ENCODE results near the gene MAT2A. TPM values are rescaled to one million over a fixed set of nuclear protein-coding genes. Genes with fewer than 3 reads are reported as not detected.

MAT2A gene
- total RNA-seq, 4 donors from 2014 or later, result 33.2 to 131 (median 56.0) TPM

DNA sequence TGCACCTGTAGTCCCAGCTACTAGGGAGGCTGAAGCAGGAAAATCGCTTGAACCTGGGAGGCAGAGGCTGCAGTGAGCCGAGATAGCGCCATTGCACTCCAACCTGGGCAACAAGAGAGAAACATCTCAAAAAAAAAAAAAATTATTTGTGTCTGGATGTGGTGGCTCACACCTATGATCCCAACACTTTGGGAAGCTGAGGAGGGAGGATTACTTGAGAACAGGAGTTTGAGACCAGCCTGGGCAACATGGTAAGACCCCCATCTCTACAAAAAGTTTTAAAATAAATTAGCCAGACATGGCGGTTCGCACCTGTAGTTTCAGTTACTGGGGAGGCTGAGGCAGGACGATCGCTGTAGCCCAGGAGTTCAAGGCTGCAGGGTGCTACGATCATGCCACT is 36.8 kb downstream of the MAT2A start:
- Histone ChIP-seq H3K4me3 (no peak overlapping the region), H3K27ac (no peak overlapping the region), H3K4me1 (peaks cover 28% of the 10 kb centered on the region in 2 donors), H3K36me3 (no peaks in the 10 kb centered on the region), H3K9me3 (no peaks in the 10 kb centered on the region), H3K27me3 (no peaks in the 10 kb centered on the region)
- intact Hi-C loops (cut with DNase I; ENCODE audit: low total_unique reads), result no loop called here
- in situ Hi-C loops (cut with MboI; ENCODE audit: low sequenced_read_pairs in 4 of 4), result no loop called here
- TF ChIP-seq, protein P1, sequence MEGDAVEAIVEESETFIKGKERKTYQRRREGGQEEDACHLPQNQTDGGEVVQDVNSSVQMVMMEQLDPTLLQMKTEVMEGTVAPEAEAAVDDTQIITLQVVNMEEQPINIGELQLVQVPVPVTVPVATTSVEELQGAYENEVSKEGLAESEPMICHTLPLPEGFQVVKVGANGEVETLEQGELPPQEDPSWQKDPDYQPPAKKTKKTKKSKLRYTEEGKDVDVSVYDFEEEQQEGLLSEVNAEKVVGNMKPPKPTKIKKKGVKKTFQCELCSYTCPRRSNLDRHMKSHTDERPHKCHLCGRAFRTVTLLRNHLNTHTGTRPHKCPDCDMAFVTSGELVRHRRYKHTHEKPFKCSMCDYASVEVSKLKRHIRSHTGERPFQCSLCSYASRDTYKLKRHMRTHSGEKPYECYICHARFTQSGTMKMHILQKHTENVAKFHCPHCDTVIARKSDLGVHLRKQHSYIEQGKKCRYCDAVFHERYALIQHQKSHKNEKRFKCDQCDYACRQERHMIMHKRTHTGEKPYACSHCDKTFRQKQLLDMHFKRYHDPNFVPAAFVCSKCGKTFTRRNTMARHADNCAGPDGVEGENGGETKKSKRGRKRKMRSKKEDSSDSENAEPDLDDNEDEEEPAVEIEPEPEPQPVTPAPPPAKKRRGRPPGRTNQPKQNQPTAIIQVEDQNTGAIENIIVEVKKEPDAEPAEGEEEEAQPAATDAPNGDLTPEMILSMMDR (IDR thresholded peaks at IDR 0.05 in 4 of 5, conservative IDR thresholded peaks at IDR 0.05 in 1 of 5), result no peak
- no peak for TF ChIP-seq POLR2A (IDR thresholded peaks at IDR 0.05)
- ATAC-seq (no peak), DNase-seq (no peak)

DNA sequence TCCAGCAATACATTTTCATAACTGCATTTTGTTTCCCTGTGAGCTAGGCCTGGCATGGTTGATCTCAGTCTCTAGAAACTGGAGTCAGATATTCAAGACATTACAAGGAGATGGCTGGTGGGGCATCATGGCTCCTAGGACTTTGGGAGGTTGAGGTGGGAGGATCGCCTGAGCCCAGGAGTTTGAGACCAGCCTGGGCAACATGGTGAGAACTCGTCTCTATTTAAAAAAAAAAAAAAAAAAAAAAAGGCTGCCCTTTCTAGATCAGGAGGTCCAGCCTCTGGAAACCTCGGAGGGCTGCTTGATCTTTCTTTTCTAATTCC is 38.1 kb downstream of the MAT2A start:
- Histone ChIP-seq H3K4me3 (no peak overlapping the region), H3K4me1 (peaks cover 28% of the 10 kb centered on the region in 2 donors), H3K9me3 (no peaks in the 10 kb centered on the region), H3K36me3 (no peaks in the 10 kb centered on the region), H3K27me3 (no peaks in the 10 kb centered on the region), H3K27ac (peak overlapping the region; percentile 73 to 92 (median 82))
- intact Hi-C loops (cut with DNase I; ENCODE audit: low total_unique reads), result no loop called here
- TF ChIP-seq POLR2A (IDR thresholded peaks at IDR 0.05), result no peak
- TF ChIP-seq, protein P1 (IDR thresholded peaks at IDR 0.05 in 4 of 5, conservative IDR thresholded peaks at IDR 0.05 in 1 of 5), result no peak
- DNase-seq, result no peak
- ATAC-seq, result no peak
- in situ Hi-C loops (cut with MboI; ENCODE audit: low sequenced_read_pairs in 4 of 4), result no loop called here

DNA sequence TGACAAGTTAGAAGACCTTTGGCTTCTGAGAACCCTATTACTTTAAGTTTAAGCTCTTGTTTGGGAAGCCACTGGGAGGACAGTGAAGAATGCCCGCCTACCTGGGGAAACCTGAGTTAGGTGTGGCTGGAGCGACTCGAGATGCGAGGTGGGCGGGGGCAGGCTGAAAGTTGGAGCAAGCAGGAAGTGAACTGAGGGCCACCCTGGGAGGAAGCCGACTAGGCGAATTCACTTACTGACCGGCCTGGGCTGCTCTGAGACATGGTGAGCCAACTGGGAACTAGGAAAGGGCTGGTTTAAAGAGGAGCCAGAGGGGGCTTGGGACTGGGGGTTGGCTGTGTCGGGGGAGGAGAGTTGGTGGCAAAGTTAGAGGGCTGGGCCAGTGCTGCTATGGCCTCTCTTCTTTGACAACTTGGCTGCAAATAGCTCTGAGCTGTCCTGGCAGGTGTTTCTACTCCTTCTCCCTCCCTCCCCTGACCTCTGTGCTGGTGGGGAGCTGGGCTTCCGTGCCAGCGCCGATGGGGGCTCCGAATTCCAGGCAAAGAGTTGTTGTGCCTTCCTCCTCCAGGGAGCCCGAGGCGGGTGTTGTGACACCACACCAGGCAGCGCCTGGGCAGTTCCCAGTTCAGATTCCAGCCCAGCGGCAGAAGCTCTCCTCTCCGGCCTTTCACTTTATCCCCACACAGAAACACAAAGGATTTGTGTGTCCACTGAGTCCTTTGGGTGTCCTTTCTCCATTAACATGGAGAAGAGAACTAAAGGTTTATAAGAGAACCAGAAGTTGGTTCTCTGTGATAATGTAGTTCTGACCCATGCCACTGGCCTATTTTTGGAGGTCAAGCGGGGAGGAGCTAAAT is 38.6 kb downstream of the MAT2A start, which contains the start of gene VAMP8:
Gene VAMP8, plus strand, starts transcription at position 201 of the 857 bp plus-strand sequence. Its CDS starts 61 bp downstream, at position 262.
- Histone ChIP-seq H3K4me3 (peak within 1 kb of the TSS; percentile 8 to 46 (median 26)), H3K27ac (peak within 1 kb of the TSS; percentile 73 to 92 (median 82)), H3K4me1 (peaks cover 28% of the 10 kb centered on the region in 2 donors), H3K27me3 (no peaks in the 10 kb centered on the region), H3K36me3 (no peaks in the 10 kb centered on the region), H3K9me3 (no peaks in the 10 kb centered on the region)
- ATAC-seq (peak; percentile 57 to 78), DNase-seq (peak in 1 of 2 donors; percentile 57)
- in situ Hi-C loops (cut with MboI; ENCODE audit: low sequenced_read_pairs in 4 of 4), result no loop called here
- TF ChIP-seq, protein P1 (IDR thresholded peaks at IDR 0.05 in 4 of 5, conservative IDR thresholded peaks at IDR 0.05 in 1 of 5), result no peak
- no peak for TF ChIP-seq POLR2A (IDR thresholded peaks at IDR 0.05)
- intact Hi-C loops (cut with DNase I; ENCODE audit: low total_unique reads), result no loop called here

DNA sequence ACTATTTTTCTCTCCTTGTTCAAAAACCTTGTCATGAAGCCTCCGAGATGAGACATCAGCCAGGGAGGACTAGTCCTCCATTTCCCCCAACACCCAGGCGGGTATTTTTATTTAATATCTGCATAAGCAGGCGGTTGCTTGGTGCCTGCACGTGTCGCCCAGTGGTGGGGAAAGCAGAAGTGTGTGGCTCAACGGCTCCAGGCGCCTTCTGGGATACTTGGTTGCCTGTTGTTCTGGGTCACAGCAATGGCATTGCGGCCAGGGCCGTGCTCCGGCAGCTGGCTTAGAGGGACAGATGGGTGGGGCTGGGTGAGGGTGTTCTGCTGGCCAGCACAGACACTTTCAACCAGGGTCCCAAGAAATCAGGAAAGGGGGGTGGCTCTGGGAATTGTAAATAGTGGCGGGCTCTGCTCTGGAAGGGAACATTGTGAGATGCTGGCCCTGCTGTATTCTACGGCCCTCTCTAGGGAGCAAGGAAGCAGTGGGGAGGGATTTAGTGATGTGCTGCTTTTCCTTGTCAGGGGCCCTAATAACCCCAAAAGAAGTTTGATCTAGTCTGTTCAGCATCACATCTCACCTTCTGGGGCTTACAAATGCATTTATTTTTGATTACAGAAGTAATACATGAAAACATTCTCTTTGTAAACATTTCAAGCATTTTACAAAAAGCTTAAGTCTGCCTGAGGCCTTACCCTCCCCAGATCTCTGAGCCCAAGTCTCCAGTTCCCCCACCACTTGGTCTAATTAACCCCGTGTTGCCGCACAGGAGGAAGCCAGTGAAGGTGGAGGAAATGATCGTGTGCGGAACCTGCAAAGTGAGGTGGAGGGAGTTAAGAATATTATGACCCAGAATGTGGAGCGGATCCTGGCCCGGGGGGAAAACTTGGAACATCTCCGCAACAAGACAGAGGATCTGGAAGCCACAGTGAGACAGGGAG is 39.5 kb downstream of the MAT2A start:
- in situ Hi-C loops (cut with MboI; ENCODE audit: low sequenced_read_pairs in 4 of 4), result no loop called here
- peaks cover 28 to 35% of the 10 kb centered on the region in 2 donors for H3K4me1 ChIP-seq
- peak overlapping the region; percentile 8 to 46 (median 26) for H3K4me3 ChIP-seq
- TF ChIP-seq POLR2A (IDR thresholded peaks at IDR 0.05), result peak in 1 of 2 donors; percentile 12
- TF ChIP-seq, protein P1 (IDR thresholded peaks at IDR 0.05 in 4 of 5, conservative IDR thresholded peaks at IDR 0.05 in 1 of 5), result no peak
- H3K27ac ChIP-seq, result peak overlapping the region; percentile 73 to 92 (median 82)
- no peaks in the 10 kb centered on the region for H3K9me3 ChIP-seq
- intact Hi-C loops (cut with DNase I; ENCODE audit: low total_unique reads), result no loop called here
- no peaks in the 10 kb centered on the region for H3K36me3 ChIP-seq
- DNase-seq (peak; percentile 64 to 83), ATAC-seq (peak; percentile 74 to 84)
- no peaks in the 10 kb centered on the region for H3K27me3 ChIP-seq
